Activated T-helper 2 cell treated with anti-CD3 and anti-CD28 coated beads, Interferon-gamma antibody, Interleukin-2, Interleukin-4, amounts not matched to agents 10 μg/mL and 5 μg/mL and 100 μg/mL, durations not matched to agents 14 hours and 24 hours and 36 hours (primary cell): ENCODE results near the gene DLG1. TPM values are rescaled to one million over a fixed set of nuclear protein-coding genes. Genes with fewer than 3 reads are reported as not detected.

Experiments
- DNase-seq: peaks from one replicate; pipeline ENCODE4 v3.0.0; 2021; ENCODE audit warnings: low spot score
- H3K27ac Mint-ChIP-seq: one replicate; pipeline ENCODE4 v1.8.0; 2021; ENCODE audit warnings: mixed read lengths
- H3K27me3 Mint-ChIP-seq: one replicate; pipeline ENCODE4 v1.8.0; 2021; ENCODE audit warnings: low read depth, mixed read lengths
- H3K36me3 Mint-ChIP-seq: one replicate; pipeline ENCODE4 v1.8.0; 2021; ENCODE audit warnings: low read depth, mixed read lengths
- H3K4me1 Mint-ChIP-seq: one replicate; pipeline ENCODE4 v1.8.0; 2021; ENCODE audit warnings: low read depth, mixed read lengths
- H3K4me3 Mint-ChIP-seq: one replicate; pipeline ENCODE4 v1.8.0; 2021; ENCODE audit warnings: low read depth, mild to moderate bottlenecking, moderate library complexity, mixed read lengths
- H3K9me3 Mint-ChIP-seq: one replicate; pipeline ENCODE4 v1.8.0; 2021; ENCODE audit warnings: mixed read lengths
- intact Hi-C: fragments of 100-400 bp; cut with micrococcal nuclease; formaldehyde crosslinking; loops from one replicate; pipeline ENCODE4 v1.15.1; 2023
- total RNA-seq: library from RNA; stranded (reverse); gene quantifications from 2 replicates; pipeline ENCODE4 v1.2.3, GENCODE V29; 2022

The DLG1 gene
- total RNA-seq, 1 donor from 2014 or later: 77.5 TPM

GRCh38 chr3:197168063-197168462, 130.3 kb downstream of the DLG1 start:
- H3K4me1 Mint-ChIP-seq: peaks cover 9% of the 10 kb centered on the region

GRCh38 chr3:197167549-197167948, 130.9 kb downstream of the DLG1 start:
- peaks cover 9% of the 10 kb centered on the region for H3K4me1 Mint-ChIP-seq
- H3K27me3 Mint-ChIP-seq: no peaks in the 10 kb centered on the region
- DNase-seq: no peak
- intact Hi-C loops: no loop called here
- no peaks in the 10 kb centered on the region for H3K9me3 Mint-ChIP-seq
- H3K4me3 Mint-ChIP-seq: no peak overlapping the region
- H3K27ac Mint-ChIP-seq: no peak overlapping the region
- H3K36me3 Mint-ChIP-seq: peaks cover 15% of the 10 kb centered on the region

More at GRCh38 chr3:197168063-197168462, 130.3 kb downstream of the DLG1 start:
- DNase-seq: no peak
- no peaks in the 10 kb centered on the region for H3K9me3 Mint-ChIP-seq
- peaks cover 11% of the 10 kb centered on the region for H3K36me3 Mint-ChIP-seq
- H3K27me3 Mint-ChIP-seq: no peaks in the 10 kb centered on the region
- intact Hi-C loops: no loop called here
- no peak overlapping the region for H3K4me3 Mint-ChIP-seq
- no peak overlapping the region for H3K27ac Mint-ChIP-seq

GRCh38 chr3:197165890-197166289, 132.5 kb downstream of the DLG1 start:
- Mint-ChIP-seq H3K4me3 (no peak overlapping the region), H3K36me3 (peaks cover 15% of the 10 kb centered on the region), H3K27ac (no peak overlapping the region), H3K4me1 (peaks cover 4% of the 10 kb centered on the region), H3K27me3 (no peaks in the 10 kb centered on the region), H3K9me3 (no peaks in the 10 kb centered on the region)
- DNase-seq: no peak
- intact Hi-C loops: no loop called here

- no peak for DNase-seq
- no peak overlapping the region for H3K4me3 Mint-ChIP-seq
- H3K27me3 Mint-ChIP-seq: no peaks in the 10 kb centered on the region
Measured at GRCh38 chr3:197155046-197155445, 143.4 kb downstream of the DLG1 start.

GRCh38 chr3:197151580-197151979, 146.8 kb downstream of the DLG1 start:
- H3K4me3 Mint-ChIP-seq: no peak overlapping the region
- intact Hi-C loops: no loop called here
- DNase-seq: no peak
- peaks cover 27% of the 10 kb centered on the region for H3K9me3 Mint-ChIP-seq
- no peaks in the 10 kb centered on the region for H3K27me3 Mint-ChIP-seq
- peaks cover 43% of the 10 kb centered on the region for H3K36me3 Mint-ChIP-seq
- H3K4me1 Mint-ChIP-seq: peaks cover 2% of the 10 kb centered on the region
- no peak overlapping the region for H3K27ac Mint-ChIP-seq

More at GRCh38 chr3:197155046-197155445, 143.4 kb downstream of the DLG1 start:
- peaks cover 51% of the 10 kb centered on the region for H3K36me3 Mint-ChIP-seq
- H3K27ac Mint-ChIP-seq: no peak overlapping the region
- H3K9me3 Mint-ChIP-seq: peaks cover 37% of the 10 kb centered on the region
- no peaks in the 10 kb centered on the region for H3K4me1 Mint-ChIP-seq
- intact Hi-C loops: no loop called here

GRCh38 chr3:197149528-197149927, 148.9 kb downstream of the DLG1 start:
- no peak overlapping the region for H3K27ac Mint-ChIP-seq
- peaks cover 9% of the 10 kb centered on the region for H3K9me3 Mint-ChIP-seq
- H3K4me1 Mint-ChIP-seq: peaks cover 6% of the 10 kb centered on the region
- H3K4me3 Mint-ChIP-seq: no peak overlapping the region
- peaks cover 35% of the 10 kb centered on the region for H3K36me3 Mint-ChIP-seq
- intact Hi-C loops: no loop called here
- DNase-seq: no peak
- no peaks in the 10 kb centered on the region for H3K27me3 Mint-ChIP-seq

- Mint-ChIP-seq H3K27ac (no peak overlapping the region), H3K27me3 (no peaks in the 10 kb centered on the region), H3K36me3 (peaks cover 38% of the 10 kb centered on the region), H3K4me1 (peaks cover 10% of the 10 kb centered on the region), H3K4me3 (no peak overlapping the region), H3K9me3 (peaks cover 7% of the 10 kb centered on the region)
- intact Hi-C loops: no loop called here
- no peak for DNase-seq
Measured at GRCh38 chr3:197144188-197144587, 154.2 kb downstream of the DLG1 start.

- Mint-ChIP-seq H3K36me3 (peaks cover 50% of the 10 kb centered on the region), H3K4me1 (peaks cover 5% of the 10 kb centered on the region), H3K27ac (no peak overlapping the region), H3K4me3 (no peak overlapping the region), H3K27me3 (no peaks in the 10 kb centered on the region), H3K9me3 (peaks cover 24% of the 10 kb centered on the region)
- no peak for DNase-seq
- intact Hi-C loops: no loop called here
Measured at GRCh38 chr3:197139586-197139985, 158.8 kb downstream of the DLG1 start.

GRCh38 chr3:197137751-197138150, 160.7 kb downstream of the DLG1 start:
- H3K27me3 Mint-ChIP-seq: no peaks in the 10 kb centered on the region
- DNase-seq: no peak
- H3K36me3 Mint-ChIP-seq: peaks cover 64% of the 10 kb centered on the region
- peaks cover 7% of the 10 kb centered on the region for H3K4me1 Mint-ChIP-seq
- H3K9me3 Mint-ChIP-seq: peaks cover 37% of the 10 kb centered on the region
- intact Hi-C loops: no loop called here
- no peak overlapping the region for H3K27ac Mint-ChIP-seq
- no peak overlapping the region for H3K4me3 Mint-ChIP-seq

GRCh38 chr3:197136744-197137143, 161.7 kb downstream of the DLG1 start:
- Mint-ChIP-seq H3K27me3 (no peaks in the 10 kb centered on the region), H3K4me1 (peaks cover 7% of the 10 kb centered on the region), H3K36me3 (peaks cover 66% of the 10 kb centered on the region), H3K4me3 (no peak overlapping the region), H3K27ac (no peak overlapping the region), H3K9me3 (peaks cover 41% of the 10 kb centered on the region)
- intact Hi-C loops: no loop called here
- no peak for DNase-seq

- intact Hi-C loops: no loop called here
- H3K36me3 Mint-ChIP-seq: peaks cover 67% of the 10 kb centered on the region
- no peak for DNase-seq
Measured at GRCh38 chr3:197135212-197135611, 163.2 kb downstream of the DLG1 start.

GRCh38 chr3:197132916-197133530, 165.4 kb downstream of the DLG1 start:
- H3K9me3 Mint-ChIP-seq: peaks cover 42% of the 10 kb centered on the region
- DNase-seq: no peak
- peaks cover 2% of the 10 kb centered on the region for H3K4me1 Mint-ChIP-seq
- no peak overlapping the region for H3K4me3 Mint-ChIP-seq
- H3K36me3 Mint-ChIP-seq: peaks cover 73% of the 10 kb centered on the region
- intact Hi-C loops: no loop called here
- H3K27ac Mint-ChIP-seq: no peak overlapping the region
- H3K27me3 Mint-ChIP-seq: no peaks in the 10 kb centered on the region

More at GRCh38 chr3:197135212-197135611, 163.2 kb downstream of the DLG1 start:
- Mint-ChIP-seq H3K4me3 (no peak overlapping the region), H3K27me3 (no peaks in the 10 kb centered on the region), H3K27ac (no peak overlapping the region), H3K9me3 (peaks cover 42% of the 10 kb centered on the region), H3K4me1 (peaks cover 7% of the 10 kb centered on the region)

- Mint-ChIP-seq H3K27ac (no peak overlapping the region), H3K4me1 (peaks cover 2% of the 10 kb centered on the region), H3K27me3 (no peaks in the 10 kb centered on the region), H3K9me3 (no peaks in the 10 kb centered on the region), H3K4me3 (no peak overlapping the region), H3K36me3 (peaks cover 41% of the 10 kb centered on the region)
- no peak for DNase-seq
- intact Hi-C loops: no loop called here
Measured at GRCh38 chr3:197125636-197126035, 172.8 kb downstream of the DLG1 start.

GRCh38 chr3:197124713-197125112, 173.7 kb downstream of the DLG1 start:
- no peak overlapping the region for H3K27ac Mint-ChIP-seq
- intact Hi-C loops: no loop called here
- no peaks in the 10 kb centered on the region for H3K9me3 Mint-ChIP-seq
- no peaks in the 10 kb centered on the region for H3K27me3 Mint-ChIP-seq
- peaks cover 2% of the 10 kb centered on the region for H3K4me1 Mint-ChIP-seq
- no peak for DNase-seq
- no peak overlapping the region for H3K4me3 Mint-ChIP-seq
- peaks cover 40% of the 10 kb centered on the region for H3K36me3 Mint-ChIP-seq
